WERI-Rb-1 (cell line): ENCODE measurements around the gene KRT36.

ENCODE experiments used
- DNase-seq: peaks from one replicate; pipeline ENCODE4 v3.0.0-alpha.2; 2020
- H3K27ac ChIP-seq: fragments of 250-450 bp; sonication (Bioruptor Pico); 2 replicates; pipeline ENCODE4 v1.5.1; 2020; ENCODE audit warnings: mild to moderate bottlenecking, moderate library complexity
- H3K27me3 ChIP-seq: fragments of 250-450 bp; sonication (Bioruptor Pico); 2 replicates; pipeline ENCODE4 v1.5.1; 2021; ENCODE audit warnings: mild to moderate bottlenecking, low read depth, moderate library complexity; ENCODE audit not compliant: insufficient read depth, severe bottlenecking
- H3K36me3 ChIP-seq: fragments of 250-450 bp; sonication (Bioruptor Pico); 2 replicates; pipeline ENCODE4 v1.5.1; 2020; ENCODE audit warnings: mild to moderate bottlenecking, moderate library complexity
- H3K4me3 ChIP-seq: 2 replicates; pipeline ENCODE4 v1.5.1; 2011; ENCODE audit warnings: low read depth, mild to moderate bottlenecking, control low read depth, low read length
- H3K9me3 ChIP-seq: fragments of 250-450 bp; sonication (Bioruptor Pico); 2 replicates; pipeline ENCODE4 v1.5.1; 2021; ENCODE audit warnings: mild to moderate bottlenecking, moderate library complexity; ENCODE audit not compliant: severe bottlenecking
- CTCF ChIP-seq: IDR thresholded peaks from 2 replicates; pipeline ENCODE4 v1.5.1; 2011; ENCODE audit warnings: low read depth, mild to moderate bottlenecking, control low read depth, inconsistent platforms, low read length

The KRT36 gene

GRCh38 chr17:41449008-41449407 lies 40.7 kb downstream of the KRT36 start:
- no peak overlapping the region for H3K27ac ChIP-seq
- TF ChIP-seq CTCF: no peak
- peaks cover 22% of the 10 kb centered on the region for H3K9me3 ChIP-seq
- no peak for DNase-seq
- peaks cover 96% of the 10 kb centered on the region for H3K27me3 ChIP-seq
- H3K36me3 ChIP-seq: no peaks in the 10 kb centered on the region
- H3K4me3 ChIP-seq: no peak overlapping the region

- no peak for DNase-seq
- Histone ChIP-seq H3K27me3 (peaks cover 96% of the 10 kb centered on the region), H3K9me3 (peaks cover 22% of the 10 kb centered on the region), H3K36me3 (no peaks in the 10 kb centered on the region), H3K27ac (no peak overlapping the region), H3K4me3 (no peak overlapping the region)
- TF ChIP-seq CTCF: no peak
Observed at GRCh38 chr17:41448506-41448905, 41.2 kb downstream of the KRT36 start.

GRCh38 chr17:41446806-41447205 lies 42.9 kb downstream of the KRT36 start:
- Histone ChIP-seq H3K27me3 (peaks cover 96% of the 10 kb centered on the region), H3K36me3 (no peaks in the 10 kb centered on the region), H3K9me3 (peaks cover 20% of the 10 kb centered on the region), H3K4me3 (no peak overlapping the region), H3K27ac (no peak overlapping the region)
- DNase-seq: no peak
- TF ChIP-seq CTCF: no peak

GRCh38 chr17:41444640-41445039 lies 45.1 kb downstream of the KRT36 start:
- DNase-seq: no peak
- no peak for TF ChIP-seq CTCF
- H3K27me3 ChIP-seq: peaks cover 98% of the 10 kb centered on the region
- no peaks in the 10 kb centered on the region for H3K36me3 ChIP-seq
- no peak overlapping the region for H3K27ac ChIP-seq
- H3K9me3 ChIP-seq: peaks cover 14% of the 10 kb centered on the region
- no peak overlapping the region for H3K4me3 ChIP-seq

DNA sequence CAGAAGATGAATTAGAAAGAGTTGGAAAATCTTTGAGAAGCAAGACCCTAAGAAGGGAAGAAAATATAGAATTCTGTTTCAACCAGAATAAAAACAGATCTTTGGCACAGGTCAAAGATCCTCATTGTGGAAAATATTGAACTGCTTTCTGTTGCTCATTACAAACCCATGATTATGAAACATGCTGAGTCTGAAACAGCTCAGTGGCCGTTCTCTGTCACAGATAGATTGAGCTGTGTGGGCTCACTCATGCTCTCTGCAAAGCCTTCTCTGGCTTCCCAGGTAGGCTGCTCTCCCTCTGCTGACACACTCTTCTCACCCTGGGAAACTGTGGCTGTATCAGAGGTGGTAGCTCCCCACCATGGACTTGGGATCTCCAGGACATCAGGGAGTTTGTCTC lies 45.5 kb downstream of the KRT36 start:
- Histone ChIP-seq H3K9me3 (peaks cover 14% of the 10 kb centered on the region), H3K36me3 (no peaks in the 10 kb centered on the region), H3K27me3 (peaks cover 98% of the 10 kb centered on the region), H3K27ac (no peak overlapping the region), H3K4me3 (no peak overlapping the region)
- DNase-seq: no peak
- TF ChIP-seq CTCF: no peak

GRCh38 chr17:41442739-41443138 lies 47.0 kb downstream of the KRT36 start:
- Histone ChIP-seq H3K4me3 (no peak overlapping the region), H3K27ac (no peak overlapping the region), H3K36me3 (no peaks in the 10 kb centered on the region), H3K9me3 (peaks cover 14% of the 10 kb centered on the region), H3K27me3 (peaks cover 98% of the 10 kb centered on the region)
- DNase-seq: no peak
- TF ChIP-seq CTCF: no peak
